Neuronal stem cell (in vitro differentiated cells): Measurements from ENCODE around the gene NRG2.

Source experiments
- DNase-seq: peaks from one replicate; pipeline ENCODE4 v3.0.0-alpha.2; 2013; ENCODE audit warnings: low spot score
- H2AFZ ChIP-seq: one replicate; pipeline ENCODE4 v1.6.1; 2013; ENCODE audit warnings: mild to moderate bottlenecking, low read length, inconsistent platforms
- H2AK5ac ChIP-seq: 2 replicates; pipeline ENCODE4 v1.6.1; 2013; ENCODE audit warnings: low read depth, mild to moderate bottlenecking, inconsistent platforms, low read length, moderate library complexity, mixed read lengths
- H2BK120ac ChIP-seq: 2 replicates; pipeline ENCODE4 v1.6.1; 2013; ENCODE audit warnings: low read depth, mild to moderate bottlenecking, inconsistent platforms, low read length, moderate library complexity, mixed read lengths
- H2BK12ac ChIP-seq: one replicate; pipeline ENCODE4 v1.6.1; 2013; ENCODE audit warnings: low read length, inconsistent platforms
- H2BK15ac ChIP-seq: 2 replicates; pipeline ENCODE4 v1.6.1; 2013; ENCODE audit warnings: mild to moderate bottlenecking, low read length, inconsistent platforms, mixed read lengths
- H2BK5ac ChIP-seq: one replicate; pipeline ENCODE4 v1.6.1; 2013; ENCODE audit warnings: inconsistent platforms, mild to moderate bottlenecking, low read length, moderate library complexity
- H3K14ac ChIP-seq: one replicate; pipeline ENCODE4 v1.6.1; 2013; ENCODE audit warnings: low read length, inconsistent platforms
- H3K18ac ChIP-seq: 2 replicates; pipeline ENCODE4 v1.6.1; 2013; ENCODE audit warnings: low read length, inconsistent platforms
- H3K23ac ChIP-seq: 2 replicates; pipeline ENCODE4 v1.6.1; 2013; ENCODE audit warnings: low read depth, mild to moderate bottlenecking, mixed read lengths, low read length, inconsistent platforms; ENCODE audit not compliant: poor library complexity
- H3K27ac ChIP-seq: replicated peaks from 3 replicates; pipeline ENCODE4 v1.5.1; 2013; ENCODE audit warnings: low read length, inconsistent platforms
- H3K27me3 ChIP-seq, 3 experiments: 2 replicates each; pipeline ENCODE4 v1.6.1; 2013; ENCODE audit warnings: low read length in 3 of 3, mild to moderate bottlenecking in 2 of 3, inconsistent platforms in 1 of 3, low read depth in 1 of 3, mixed read lengths in 1 of 3, moderate library complexity in 1 of 3; ENCODE audit not compliant: control insufficient read depth in 3 of 3, insufficient read depth in 3 of 3
- H3K36me3 ChIP-seq, 2 donors: replicated peaks in 1 of 2; 2 replicates each; pipeline ENCODE4 v1.6.1; 2013; ENCODE audit warnings: low read length in 2 of 2; ENCODE audit not compliant: control insufficient read depth in 2 of 2, insufficient read depth in 2 of 2
- H3K4ac ChIP-seq: 2 replicates; pipeline ENCODE4 v1.6.1; 2013; ENCODE audit warnings: inconsistent platforms, mild to moderate bottlenecking, low read length, moderate library complexity
- H3K4me1 ChIP-seq, 2 donors: 1 replicate in 1 of 2; 2 replicates in 1 of 2; pipeline ENCODE4 v1.6.1; 2013; ENCODE audit warnings: low read length in 2 of 2, low read depth in 1 of 2; ENCODE audit not compliant: control insufficient read depth in 2 of 2, insufficient read depth in 1 of 2
- H3K4me2 ChIP-seq: one replicate; pipeline ENCODE4 v1.6.1; 2013; ENCODE audit warnings: mild to moderate bottlenecking, low read length, inconsistent platforms; ENCODE audit not compliant: insufficient read depth, poor library complexity, severe bottlenecking
- H3K4me3 ChIP-seq, 2 donors: 2 replicates each; pipeline ENCODE4 v1.5.1; 2013; ENCODE audit warnings: low read length in 2 of 2, mild to moderate bottlenecking in 2 of 2, inconsistent platforms in 1 of 2, moderate library complexity in 1 of 2
- H3K79me1 ChIP-seq: one replicate; pipeline ENCODE4 v1.6.1; 2013; ENCODE audit warnings: low read depth, mild to moderate bottlenecking, inconsistent platforms, low read length, moderate library complexity
- H3K9ac ChIP-seq: one replicate; pipeline ENCODE4 v1.6.1; 2013; ENCODE audit warnings: mild to moderate bottlenecking, low read depth, low read length, inconsistent platforms; ENCODE audit not compliant: poor library complexity
- H3K9me3 ChIP-seq, 2 donors: replicated peaks in 1 of 2; 2 replicates each; pipeline versions ENCODE3 to v1.6.1; 2013; ENCODE audit warnings: low read length in 2 of 2, mild to moderate bottlenecking in 2 of 2, inconsistent platforms in 1 of 2, low read depth in 1 of 2, mixed read lengths in 1 of 2, moderate library complexity in 1 of 2; ENCODE audit not compliant: control insufficient read depth in 2 of 2, insufficient read depth in 1 of 2
- H4K8ac ChIP-seq: one replicate; pipeline ENCODE4 v1.6.1; 2013; ENCODE audit warnings: low read depth, mild to moderate bottlenecking, inconsistent platforms, low read length, moderate library complexity
- H4K91ac ChIP-seq: one replicate; pipeline ENCODE4 v1.6.1; 2013; ENCODE audit warnings: low read length, low read depth, mild to moderate bottlenecking, inconsistent platforms; ENCODE audit not compliant: poor library complexity
- WGBS, 2 donors: extraction: QIAGEN DNeasy Blood & Tissue Kit; methylation state at CpG; one replicate each; pipeline ENCODE4 v1.1.7; 2013; ENCODE audit warnings: missing lambda C conversion rate in 2 of 2, mixed read lengths in 1 of 2; ENCODE audit not compliant: insufficient read length in 2 of 2, insufficient replicate concordance in 1 of 2; ENCODE audit errors: extremely low coverage in 2 of 2; 5-methylcytosine and 5-hydroxymethylcytosine counted together

NRG2 gene

DNA sequence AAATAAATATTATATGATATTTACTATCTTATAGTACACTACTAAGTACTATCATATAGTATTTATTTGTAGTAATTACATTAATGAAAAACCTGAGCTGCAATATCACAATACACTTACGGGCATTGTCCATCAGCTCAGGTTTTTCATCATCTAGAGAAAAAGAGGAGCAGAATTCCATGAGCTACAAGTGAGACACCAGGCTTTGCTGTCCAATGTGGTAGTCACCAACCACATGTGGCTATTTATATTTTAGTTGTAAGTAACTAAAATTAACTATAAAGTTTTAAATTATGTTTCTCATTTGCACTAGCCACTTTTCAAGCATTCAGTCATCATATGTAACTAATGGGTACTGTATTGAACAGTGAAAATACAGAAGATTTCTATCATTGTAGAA, 13.8 kb upstream of the NRG2 start:
- Histone ChIP-seq H3K4me1 (no peaks in the 10 kb centered on the region), H2BK15ac (no peak overlapping the region), H4K8ac (no peak overlapping the region), H3K9ac (no peak overlapping the region), H3K27me3 (peaks cover 0 to 49% (median 11%) of the 10 kb centered on the region in 3 experiments), H3K14ac (no peak overlapping the region), H2AK5ac (no peak overlapping the region), H3K23ac (no peak overlapping the region), H3K4me2 (no peak overlapping the region), H3K18ac (no peak overlapping the region), H2AFZ (no peak overlapping the region), H3K79me1 (no peaks in the 10 kb centered on the region), H3K36me3 (no peaks in the 10 kb centered on the region), H2BK5ac (no peak overlapping the region), H3K4ac (no peak overlapping the region), H3K27ac (no peak overlapping the region), H2BK12ac (no peak overlapping the region), H2BK120ac (no peak overlapping the region), H3K9me3 (no peaks in the 10 kb centered on the region), H3K4me3 (no peak overlapping the region), H4K91ac (no peak overlapping the region)
- WGBS, 2 donors: no CpG with 5 or more reads among the region's 1 CpG
- DNase-seq: no peak

GRCh38 chr5:140055152-140055551, 12.1 kb upstream of the NRG2 start:
- Histone ChIP-seq H3K27ac (no peak overlapping the region), H2AK5ac (no peak overlapping the region), H3K9ac (no peak overlapping the region), H2AFZ (no peak overlapping the region), H4K8ac (no peak overlapping the region), H3K4me2 (no peak overlapping the region), H3K27me3 (peaks cover 0 to 57% (median 11%) of the 10 kb centered on the region in 3 experiments), H3K36me3 (no peaks in the 10 kb centered on the region), H3K4me3 (no peak overlapping the region), H3K4me1 (no peaks in the 10 kb centered on the region), H2BK120ac (no peak overlapping the region), H3K4ac (no peak overlapping the region), H3K18ac (no peak overlapping the region), H3K14ac (no peak overlapping the region), H2BK15ac (no peak overlapping the region), H3K79me1 (no peaks in the 10 kb centered on the region), H3K23ac (no peak overlapping the region), H3K9me3 (no peaks in the 10 kb centered on the region), H2BK12ac (no peak overlapping the region), H4K91ac (no peak overlapping the region), H2BK5ac (no peak overlapping the region)
- no peak for DNase-seq
- WGBS, 2 donors: no CpG with 5 or more reads among the region's 3 CpGs

DNA sequence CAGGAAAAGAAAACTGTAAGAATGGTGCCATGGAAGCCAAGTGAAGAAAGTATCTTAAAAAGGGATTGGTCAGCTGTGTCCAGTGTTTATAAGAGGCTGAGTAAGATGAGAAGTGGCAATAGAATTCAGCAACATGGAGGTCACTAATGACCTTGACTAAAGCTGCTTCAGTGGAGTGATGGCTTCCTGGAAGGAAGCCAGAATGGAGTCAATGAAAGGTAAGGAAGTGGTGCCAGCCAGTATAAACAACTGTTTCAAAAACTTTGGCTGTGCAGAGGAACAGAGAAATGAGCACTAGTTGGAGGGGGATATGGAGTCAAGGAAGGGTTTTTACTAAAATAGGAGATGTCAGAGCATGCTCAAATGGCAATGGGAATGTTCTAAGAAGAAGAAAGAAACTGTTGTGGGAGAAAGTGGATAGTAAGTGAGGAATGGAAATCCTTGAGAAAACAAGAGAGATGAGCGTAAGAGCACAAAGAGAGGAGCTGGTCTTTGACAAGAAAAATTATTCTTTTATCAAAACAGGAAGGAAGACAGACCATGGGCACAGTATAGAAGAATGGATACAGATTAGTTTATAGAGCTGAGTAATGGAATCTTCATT, 11.1 kb upstream of the NRG2 start:
- Histone ChIP-seq H2AK5ac (no peak overlapping the region), H3K9me3 (no peaks in the 10 kb centered on the region), H3K4ac (no peak overlapping the region), H3K4me1 (no peaks in the 10 kb centered on the region), H2AFZ (no peak overlapping the region), H3K14ac (no peak overlapping the region), H4K91ac (no peak overlapping the region), H4K8ac (no peak overlapping the region), H3K4me2 (no peak overlapping the region), H3K9ac (no peak overlapping the region), H3K18ac (no peak overlapping the region), H3K36me3 (no peaks in the 10 kb centered on the region), H2BK5ac (no peak overlapping the region), H3K27me3 (peaks cover 0 to 59% (median 11%) of the 10 kb centered on the region in 3 experiments), H3K23ac (no peak overlapping the region), H2BK12ac (no peak overlapping the region), H3K79me1 (no peaks in the 10 kb centered on the region), H3K27ac (no peak overlapping the region), H3K4me3 (no peak overlapping the region), H2BK15ac (no peak overlapping the region), H2BK120ac (no peak overlapping the region)
- DNase-seq: no peak
- WGBS, 2 donors: no CpG with 5 or more reads among the region's 1 CpG

DNA sequence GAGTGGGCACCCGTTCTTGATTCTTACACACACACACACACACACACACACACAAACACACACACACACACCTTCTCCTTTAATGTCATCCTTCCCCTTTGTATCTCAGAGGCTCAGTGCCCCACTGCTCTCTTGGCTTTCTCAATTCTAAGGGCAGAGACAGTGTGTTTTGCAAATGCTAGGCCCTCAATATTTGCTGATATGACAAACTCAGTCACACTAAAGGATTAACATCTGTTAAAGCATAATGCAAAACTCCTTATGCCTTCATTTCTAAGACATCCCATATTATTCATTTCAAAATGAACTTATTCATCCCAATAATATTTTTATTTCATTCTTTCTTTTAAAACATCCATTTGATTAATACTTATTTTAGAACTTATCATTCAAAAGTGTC, 8.9 kb upstream of the NRG2 start:
- no peak for DNase-seq
- no peak overlapping the region for H2AK5ac ChIP-seq
- H2BK15ac ChIP-seq: no peak overlapping the region
- H3K4me1 ChIP-seq: no peaks in the 10 kb centered on the region
- no peak overlapping the region for H2BK120ac ChIP-seq
- no peak overlapping the region for H3K23ac ChIP-seq
- no peaks in the 10 kb centered on the region for H3K36me3 ChIP-seq
- no peak overlapping the region for H2BK5ac ChIP-seq
- H4K8ac ChIP-seq: no peak overlapping the region
- no peak overlapping the region for H3K27ac ChIP-seq
- no peak overlapping the region for H3K14ac ChIP-seq
- H2BK12ac ChIP-seq: no peak overlapping the region
- no peaks in the 10 kb centered on the region for H3K9me3 ChIP-seq
- no peak overlapping the region for H2AFZ ChIP-seq
- H3K18ac ChIP-seq: no peak overlapping the region
- H4K91ac ChIP-seq: no peak overlapping the region
- no peak overlapping the region for H3K4me2 ChIP-seq
- no peak overlapping the region for H3K4me3 ChIP-seq
- no peaks in the 10 kb centered on the region for H3K79me1 ChIP-seq
- H3K27me3 ChIP-seq: peaks cover 0 to 42% (median 4%) of the 10 kb centered on the region in 3 experiments
- no peak overlapping the region for H3K9ac ChIP-seq
- no CpG with 5 or more reads among the region's 1 CpG for WGBS, 2 donors
- no peak overlapping the region for H3K4ac ChIP-seq
